ENCODE measurements around the gene PTEN.

PTEN gene

DNA sequence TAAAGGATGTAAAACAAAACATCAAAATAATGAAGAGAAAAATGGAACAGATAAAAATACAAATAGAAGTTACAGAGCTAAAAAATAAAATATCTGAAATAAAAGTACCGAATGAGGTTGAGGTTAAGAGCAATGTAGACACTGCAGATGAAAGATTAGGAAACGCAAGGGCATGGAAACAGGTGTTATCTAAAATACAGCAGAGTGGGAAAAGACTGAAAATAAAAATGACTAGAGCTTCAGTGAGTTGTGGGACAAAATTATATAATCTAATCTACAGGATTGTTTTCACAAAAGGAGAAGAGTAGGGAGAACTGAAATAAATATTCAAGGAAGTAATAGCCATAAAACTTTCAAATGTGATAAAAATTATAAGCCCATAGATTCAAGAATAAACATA is 123.8 kb downstream of the PTEN start:
- no peak for DNase-seq

DNA sequence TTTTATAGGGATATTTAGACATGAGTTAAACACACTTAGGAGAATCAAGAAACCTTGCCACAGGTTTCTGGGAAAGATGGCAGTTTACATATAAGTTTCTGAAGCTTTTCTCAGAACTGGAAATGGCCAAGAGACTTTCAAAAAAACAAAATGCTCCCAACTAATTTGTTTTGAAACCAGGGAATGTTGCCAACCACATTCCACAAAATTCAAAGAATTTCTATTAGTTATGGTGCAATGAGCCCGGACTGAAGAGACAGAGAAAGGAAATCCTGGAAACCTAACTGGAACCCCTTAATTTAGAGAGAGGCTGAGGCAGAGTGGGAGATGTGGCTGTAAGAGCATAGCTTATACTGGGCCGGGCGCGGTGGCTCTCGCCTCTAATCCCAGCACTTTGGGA is 128.5 kb downstream of the PTEN start:
- DNase-seq, result no peak

DNA sequence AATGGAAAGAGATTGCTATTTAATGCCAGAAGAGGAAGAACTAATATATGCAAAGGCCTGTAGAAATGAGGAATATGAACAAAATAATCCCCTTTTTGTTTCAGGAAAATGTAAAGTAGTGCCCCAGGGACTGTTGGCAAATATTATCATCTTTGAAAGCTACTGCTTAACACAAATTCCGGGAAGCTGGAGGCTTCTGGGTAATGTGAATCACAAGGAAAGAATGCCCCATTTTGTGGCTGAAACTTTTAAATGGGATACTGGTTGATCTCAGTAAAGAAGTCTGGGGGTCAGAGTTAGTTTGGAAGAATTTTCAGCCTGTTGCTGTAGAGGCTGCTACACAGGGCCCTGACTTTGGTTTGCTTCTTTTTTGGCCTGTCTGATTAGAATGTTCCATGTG is 141.0 kb downstream of the PTEN start:
- no peak for DNase-seq

DNA sequence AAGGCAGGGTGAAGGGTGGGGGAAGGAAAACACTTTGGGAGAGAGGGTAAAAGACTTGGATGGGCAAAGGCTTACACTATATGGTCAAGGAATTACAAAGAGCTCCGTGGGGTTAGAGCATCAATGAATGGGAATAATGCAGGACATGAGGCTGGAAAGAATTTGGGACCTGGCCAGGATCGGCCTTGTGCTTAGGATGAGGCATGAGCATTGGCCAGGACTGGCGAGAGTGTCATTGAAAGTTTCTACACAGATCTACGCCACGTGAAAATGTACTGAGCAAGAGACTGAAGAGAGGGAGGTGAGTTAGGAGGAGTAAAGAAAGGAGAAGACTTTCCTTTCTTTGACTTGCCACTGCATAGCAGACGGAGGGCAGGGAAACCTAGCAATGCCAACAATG is 142.8 kb downstream of the PTEN start:
- no peak for DNase-seq

DNA sequence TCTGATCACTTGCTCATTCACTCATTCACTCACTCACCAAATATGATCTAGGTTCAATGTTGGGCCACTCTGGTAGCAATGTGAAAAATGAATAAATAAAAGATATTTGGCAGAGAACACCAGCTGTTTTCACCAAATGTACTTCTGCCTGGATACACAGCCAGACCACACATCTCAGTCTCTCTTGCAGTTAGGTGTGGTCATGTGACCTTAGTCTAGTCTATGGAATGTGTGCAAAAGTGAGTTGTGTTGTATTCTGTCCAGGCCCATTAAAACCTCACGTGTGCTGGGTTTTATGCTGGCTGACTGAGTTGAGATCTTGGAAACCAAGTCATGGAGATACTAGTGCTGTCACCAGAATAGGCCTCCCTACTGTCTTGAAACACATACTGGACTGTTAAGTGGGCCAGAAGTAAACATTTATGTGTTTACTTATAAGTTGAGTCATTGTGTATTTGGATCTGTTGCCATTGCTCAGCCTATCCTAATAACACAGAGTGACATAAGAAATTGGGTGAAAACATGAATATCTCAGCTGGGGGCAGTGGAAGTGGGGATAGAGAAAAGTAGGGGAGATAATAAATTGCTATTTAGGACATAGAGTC is 145.5 kb downstream of the PTEN start:
- DNase-seq, result no peak

DNA sequence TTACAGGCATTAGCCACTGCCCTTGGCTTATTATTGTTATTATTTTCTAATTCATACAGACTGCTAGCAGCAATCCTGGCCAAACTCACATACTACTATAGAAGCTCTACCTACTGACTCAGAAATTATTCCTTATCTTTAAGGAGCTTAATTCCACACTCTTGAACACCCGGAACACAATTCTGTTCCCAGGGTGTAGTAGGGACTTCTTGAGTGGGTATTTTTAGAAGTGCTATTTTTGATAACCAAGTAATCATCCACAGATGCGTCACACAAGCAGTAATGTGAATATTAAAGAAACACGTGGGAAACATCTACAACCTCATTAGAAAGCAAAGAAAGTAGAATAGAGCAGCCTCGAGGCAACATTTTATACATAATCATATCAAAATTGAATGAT is 149.2 kb downstream of the PTEN start:
- no peak for DNase-seq

DNA sequence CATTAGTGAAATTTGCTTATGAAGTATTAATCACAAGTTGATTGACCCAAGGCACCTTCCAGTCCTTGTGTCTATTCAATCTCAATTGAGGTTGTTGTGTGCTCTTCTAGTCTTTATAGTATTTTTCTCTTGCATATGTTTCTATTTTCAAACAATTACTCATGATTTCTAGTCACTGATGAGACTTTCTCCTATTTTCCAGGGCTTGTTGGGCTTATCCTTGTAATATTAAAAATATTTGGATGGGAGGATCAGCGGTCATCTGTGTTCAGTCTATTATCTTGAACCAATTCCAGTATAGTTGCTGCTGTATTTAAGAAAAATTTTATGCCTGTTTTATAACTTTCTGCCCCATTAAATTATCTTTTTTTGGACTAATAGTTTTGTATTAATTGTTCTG is 154.4 kb downstream of the PTEN start:
- no peak for DNase-seq

DNA sequence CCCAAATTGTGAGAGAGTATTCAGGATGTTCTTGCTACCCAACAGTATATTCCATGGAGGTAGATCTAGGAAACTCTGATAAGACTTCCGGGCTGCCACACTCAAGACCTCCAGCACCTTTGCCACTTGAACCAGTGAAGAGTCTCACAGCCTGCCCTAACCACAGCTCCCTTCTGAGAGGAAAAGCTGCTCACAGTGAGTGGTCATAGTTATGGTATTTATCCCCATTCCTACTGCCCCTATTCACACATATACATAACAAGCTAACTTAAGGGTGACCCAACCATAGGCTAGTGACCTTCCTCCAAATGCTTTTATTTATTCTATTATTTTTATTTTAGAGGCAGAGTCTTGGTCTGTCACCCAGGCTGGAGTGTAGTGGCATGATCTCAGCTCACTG is 156.3 kb downstream of the PTEN start:
- DNase-seq, result no peak
